Breast epithelium (tissue), 3 donors: Measurements from ENCODE around the gene FPGS.

ENCODE experiments used
- POLR2A ChIP-seq: fragments of 450-650 bp; IDR thresholded peaks from one replicate; pipeline ENCODE4 v1.6.1; 2016; ENCODE audit warnings: antibody characterized with exemption, mild to moderate bottlenecking, moderate library complexity
- TF ChIP-seq, protein P1 (sequence below), 3 donors: fragments of 450-650 bp; IDR thresholded peaks; one replicate each; pipeline ENCODE4 v1.5.1; 2016 to 2017; ENCODE audit warnings: antibody characterized with exemption in 3 of 3, mild to moderate bottlenecking in 3 of 3, moderate library complexity in 3 of 3

DNA sequence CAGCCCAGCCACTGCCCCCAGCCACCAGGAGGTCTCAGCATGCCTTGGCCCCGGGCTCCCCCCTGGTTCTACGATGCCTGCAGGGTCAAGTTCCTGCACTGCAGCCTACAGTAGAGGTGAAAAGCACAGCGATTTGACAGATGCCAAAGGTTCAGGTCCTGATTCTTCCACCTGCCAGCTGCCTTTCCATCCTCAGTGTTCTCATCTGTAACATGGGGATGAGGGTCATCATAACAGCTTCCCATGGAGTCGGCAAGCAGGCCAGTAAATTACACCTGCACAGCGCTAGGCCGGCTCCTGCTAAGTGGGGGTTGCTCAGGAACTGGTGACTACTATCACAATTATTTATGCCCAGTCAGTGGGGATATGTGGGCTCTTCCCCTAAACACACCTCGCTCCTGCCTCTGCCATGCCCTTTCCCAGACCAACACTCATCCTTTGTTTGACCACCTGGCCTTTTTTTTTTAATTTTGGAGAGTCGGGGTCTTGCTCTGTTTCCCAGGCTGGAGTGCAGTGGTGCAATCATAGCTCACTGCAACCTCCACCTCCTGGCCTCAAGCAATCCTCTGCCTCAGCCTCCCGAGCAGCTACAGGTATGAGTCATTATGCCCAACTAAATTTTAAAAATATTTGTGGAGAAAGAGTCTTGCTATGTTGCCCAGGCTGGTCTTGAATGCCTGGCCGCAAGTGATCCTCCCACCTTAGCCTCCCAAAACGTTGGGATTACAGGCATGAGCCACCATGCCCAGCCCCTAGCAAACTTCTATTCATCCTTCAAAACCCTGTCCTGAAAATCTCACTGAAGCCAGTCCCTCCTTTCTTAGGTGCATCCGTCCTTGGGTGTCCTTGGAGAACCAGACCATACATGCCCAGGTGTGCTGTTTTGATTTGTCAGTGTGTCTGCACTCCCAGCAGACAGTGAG lies 45.4 kb downstream of the FPGS start:
- TF ChIP-seq, protein P1, sequence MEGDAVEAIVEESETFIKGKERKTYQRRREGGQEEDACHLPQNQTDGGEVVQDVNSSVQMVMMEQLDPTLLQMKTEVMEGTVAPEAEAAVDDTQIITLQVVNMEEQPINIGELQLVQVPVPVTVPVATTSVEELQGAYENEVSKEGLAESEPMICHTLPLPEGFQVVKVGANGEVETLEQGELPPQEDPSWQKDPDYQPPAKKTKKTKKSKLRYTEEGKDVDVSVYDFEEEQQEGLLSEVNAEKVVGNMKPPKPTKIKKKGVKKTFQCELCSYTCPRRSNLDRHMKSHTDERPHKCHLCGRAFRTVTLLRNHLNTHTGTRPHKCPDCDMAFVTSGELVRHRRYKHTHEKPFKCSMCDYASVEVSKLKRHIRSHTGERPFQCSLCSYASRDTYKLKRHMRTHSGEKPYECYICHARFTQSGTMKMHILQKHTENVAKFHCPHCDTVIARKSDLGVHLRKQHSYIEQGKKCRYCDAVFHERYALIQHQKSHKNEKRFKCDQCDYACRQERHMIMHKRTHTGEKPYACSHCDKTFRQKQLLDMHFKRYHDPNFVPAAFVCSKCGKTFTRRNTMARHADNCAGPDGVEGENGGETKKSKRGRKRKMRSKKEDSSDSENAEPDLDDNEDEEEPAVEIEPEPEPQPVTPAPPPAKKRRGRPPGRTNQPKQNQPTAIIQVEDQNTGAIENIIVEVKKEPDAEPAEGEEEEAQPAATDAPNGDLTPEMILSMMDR (IDR thresholded peaks at IDR 0.05): no peak
- TF ChIP-seq POLR2A: no peak
